GM23338 (cell line): ENCODE results near the gene CLSTN2.

ENCODE experiments used
- CTCF ChIP-seq, 2 experiments: fragments of 200-600 bp in 1 of 2; sonication (generic) in 1 of 2; conservative IDR thresholded peaks; 2 replicates each; pipeline versions ENCODE4 v1.5.1 to v1.6.1; 2016 to 2017; ENCODE audit warnings: antibody characterized with exemption in 2 of 2, low read depth in 2 of 2, mild to moderate bottlenecking in 2 of 2, moderate library complexity in 1 of 2
- EZH2 ChIP-seq: fragments of 200-600 bp; sonication (generic); IDR thresholded peaks from one replicate; pipeline ENCODE4 v1.8.0; 2017; ENCODE audit warnings: antibody characterized with exemption, mild to moderate bottlenecking, low read depth; ENCODE audit not compliant: unreplicated experiment
- POLR2AphosphoS5 ChIP-seq: IDR thresholded peaks from 2 replicates; pipeline ENCODE4 v1.6.1; 2016; ENCODE audit warnings: antibody characterized with exemption, low read depth

- TF ChIP-seq CTCF (conservative IDR thresholded peaks at IDR 0.05; ENCODE audit: low read depth in 2 of 2) (no peak), EZH2 (no peak), POLR2AphosphoS5 (no peak)
Measured at GRCh38 chr3:140559546-140559945, 624.6 kb downstream of the CLSTN2 start.
